EH (cell line): ENCODE measurements around the gene TMEM106B.
"Not testable (repeated sequence)": the region's sequence is repeated elsewhere in the genome, so short reads cannot be mapped to it uniquely, and the experiment has no call there.

ENCODE experiments used
- DNase-seq: peaks from one replicate; pipeline ENCODE4 v3.0.0-alpha.2; 2015; ENCODE audit warnings: low read depth

TMEM106B gene

GRCh38 chr7:12211054-12211710 is at the start of gene TMEM106B:
Gene TMEM106B (plus strand): TSS chr7:12211294. CDS start chr7:12214811, 3,517 bp downstream.
- peak; percentile 95 for DNase-seq

DNA sequence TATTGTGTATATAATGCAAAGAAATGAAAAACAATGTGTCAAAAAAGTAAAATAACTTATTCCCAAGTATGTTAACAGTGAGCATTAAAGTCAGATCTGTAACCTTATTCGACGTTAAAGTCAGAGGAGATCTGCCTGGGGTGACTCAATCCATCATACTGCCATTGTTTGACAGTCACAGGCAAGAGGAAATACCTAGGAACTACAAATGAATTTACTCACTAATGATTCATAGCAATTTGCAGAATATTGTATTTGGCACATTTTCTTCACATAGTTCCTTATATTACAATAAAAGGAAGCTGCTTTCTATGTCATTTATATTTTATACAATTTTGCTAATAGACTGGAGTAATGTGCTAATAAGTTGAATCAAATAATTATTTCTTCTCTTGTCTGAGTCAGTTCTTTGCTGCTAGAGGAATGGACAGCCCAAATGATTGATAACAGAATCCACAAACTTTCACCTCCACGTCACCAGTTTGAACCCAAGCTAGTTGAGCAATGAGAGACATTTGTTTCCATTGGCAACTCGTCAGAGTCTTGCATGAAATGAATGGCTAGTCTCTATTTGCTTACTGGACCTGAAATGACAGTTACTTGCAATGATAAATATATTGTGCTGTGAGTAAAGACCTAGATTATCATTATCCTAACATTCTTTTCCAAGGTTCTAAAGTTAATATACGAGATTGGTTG is 48.5 kb upstream of the TMEM106B start:
- DNase-seq = peak; percentile 41

DNA sequence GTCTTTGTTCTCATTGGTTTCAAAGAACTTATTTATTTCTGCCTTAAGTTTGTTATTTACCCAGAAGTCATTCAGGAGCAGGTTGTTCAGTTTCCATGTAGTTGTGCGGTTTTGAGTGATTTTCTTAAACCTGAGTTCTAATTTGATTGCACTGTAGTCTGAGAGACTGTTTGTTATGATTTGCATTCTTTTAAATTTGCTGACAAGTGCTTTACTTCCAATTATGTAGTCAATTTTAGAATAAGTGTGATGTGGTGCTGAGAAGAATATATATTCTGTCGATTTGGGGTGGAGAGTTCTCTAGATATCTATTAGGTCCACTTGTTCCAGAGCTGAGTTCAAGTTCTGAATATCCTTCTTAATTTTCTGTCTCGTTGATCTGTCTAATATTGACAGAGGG is 43.0 kb upstream of the TMEM106B start:
- DNase-seq = not testable (repeated sequence)

GRCh38 chr7:12169981-12170820 is 40.9 kb upstream of the TMEM106B start:
- DNase-seq = not testable (repeated sequence)

- no peak for DNase-seq
Measured at GRCh38 chr7:12173671-12174070, 37.4 kb upstream of the TMEM106B start.

- no peak for DNase-seq
Measured at GRCh38 chr7:12174931-12175330, 36.2 kb upstream of the TMEM106B start.

DNA sequence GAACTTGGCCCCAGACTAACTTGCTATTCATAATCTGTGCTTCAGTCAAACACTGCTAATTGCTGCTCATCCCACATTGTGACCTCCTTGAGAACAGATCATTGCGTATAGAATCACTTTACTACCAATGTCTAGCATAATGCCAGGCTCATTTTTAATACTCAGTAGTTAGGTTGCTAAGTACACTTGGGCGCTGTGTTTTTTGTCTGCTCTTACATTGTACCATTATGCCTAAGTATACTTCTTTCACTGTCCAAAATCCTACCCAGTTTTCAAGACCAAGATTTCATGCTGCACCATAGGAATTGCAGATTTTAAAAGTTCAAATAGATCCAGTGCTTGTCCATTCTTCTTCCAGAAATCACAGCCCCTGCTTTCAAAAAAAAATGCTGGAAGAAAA is 32.8 kb upstream of the TMEM106B start:
- no peak for DNase-seq

GRCh38 chr7:12194426-12194825 is 16.7 kb upstream of the TMEM106B start:
- no peak for DNase-seq

DNA sequence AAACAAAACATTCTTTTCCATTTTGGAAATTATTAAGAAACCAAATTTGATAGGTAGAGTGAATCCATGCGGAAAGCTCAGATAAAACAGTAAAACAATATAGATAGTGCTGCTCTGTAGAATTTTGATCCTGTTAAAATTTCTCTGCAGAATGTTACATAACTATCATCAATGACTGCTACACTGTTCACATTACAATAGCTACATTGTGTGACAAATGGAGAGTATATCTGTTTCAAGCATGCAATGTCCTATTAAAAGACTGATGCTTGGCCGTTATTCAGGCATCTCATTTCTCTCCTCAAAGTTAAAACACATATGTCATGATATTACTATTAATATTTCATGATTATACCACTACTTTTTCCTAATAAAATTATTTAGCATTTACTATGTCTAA is 14.7 kb upstream of the TMEM106B start:
- no peak for DNase-seq

DNA sequence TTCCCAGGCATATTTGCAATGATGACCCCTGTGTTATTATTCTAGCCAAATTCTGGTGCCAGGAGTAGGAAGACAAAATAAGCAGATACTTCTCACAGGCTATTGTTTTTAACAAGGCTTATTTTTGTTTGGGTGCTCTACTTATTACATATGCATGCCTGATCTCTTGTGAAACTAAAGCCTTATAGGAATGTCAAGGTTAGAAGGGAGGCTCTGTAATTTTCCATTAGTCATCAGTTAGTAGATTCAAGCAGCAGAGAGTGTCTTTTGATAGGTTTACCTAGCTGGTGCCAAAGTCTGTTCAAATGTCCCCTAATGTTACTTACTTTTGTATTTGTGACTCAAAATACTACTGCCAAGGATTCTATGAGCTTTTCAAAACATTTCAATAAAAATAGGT is 11.7 kb upstream of the TMEM106B start:
- DNase-seq = no peak

GRCh38 chr7:12207046-12207445 is 4.0 kb upstream of the TMEM106B start:
- DNase-seq = no peak

GRCh38 chr7:12209221-12209620 is 1.9 kb upstream of the TMEM106B start:
- no peak for DNase-seq

DNA sequence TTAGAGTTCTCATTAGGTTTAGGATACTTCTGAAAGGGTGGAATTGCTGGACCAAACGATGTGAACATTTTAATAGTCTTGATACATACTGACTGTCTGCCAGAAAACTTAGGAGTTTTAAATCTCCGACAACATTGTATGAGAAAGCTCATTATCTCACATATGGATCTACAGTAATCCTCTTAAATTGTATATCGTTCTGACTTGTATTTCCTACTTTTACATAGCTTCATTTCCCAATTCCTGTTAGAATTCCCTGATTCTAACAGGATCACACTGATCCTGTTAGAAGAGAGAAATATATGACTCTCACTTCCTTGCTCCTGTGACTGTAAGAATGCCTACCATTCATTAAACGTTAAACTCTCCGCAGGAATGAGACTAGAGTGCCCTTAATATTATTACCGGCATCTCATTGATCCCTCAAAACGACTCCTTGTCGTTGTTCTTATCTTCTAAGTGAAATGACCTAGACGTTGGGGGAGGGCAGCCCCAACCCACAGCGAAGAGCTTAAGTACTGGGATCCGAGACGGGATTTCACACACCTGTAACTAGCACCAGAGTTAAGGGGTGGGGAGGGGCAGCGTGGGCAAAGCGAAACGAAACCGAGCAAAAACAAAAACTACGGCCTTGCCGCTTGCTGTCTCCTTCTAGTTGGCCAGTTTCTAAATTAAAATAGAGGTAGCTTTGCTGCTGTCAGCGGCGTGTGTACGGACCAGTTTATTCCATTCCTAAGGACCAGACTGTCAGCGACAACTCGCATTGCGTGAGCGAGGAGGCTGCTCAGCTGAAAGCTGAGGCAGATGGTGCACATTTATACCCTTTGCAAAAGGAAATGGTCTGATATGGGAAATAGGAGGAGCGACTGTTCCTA is 678 bp upstream of the TMEM106B start:
- peak; percentile 20 for DNase-seq

DNA sequence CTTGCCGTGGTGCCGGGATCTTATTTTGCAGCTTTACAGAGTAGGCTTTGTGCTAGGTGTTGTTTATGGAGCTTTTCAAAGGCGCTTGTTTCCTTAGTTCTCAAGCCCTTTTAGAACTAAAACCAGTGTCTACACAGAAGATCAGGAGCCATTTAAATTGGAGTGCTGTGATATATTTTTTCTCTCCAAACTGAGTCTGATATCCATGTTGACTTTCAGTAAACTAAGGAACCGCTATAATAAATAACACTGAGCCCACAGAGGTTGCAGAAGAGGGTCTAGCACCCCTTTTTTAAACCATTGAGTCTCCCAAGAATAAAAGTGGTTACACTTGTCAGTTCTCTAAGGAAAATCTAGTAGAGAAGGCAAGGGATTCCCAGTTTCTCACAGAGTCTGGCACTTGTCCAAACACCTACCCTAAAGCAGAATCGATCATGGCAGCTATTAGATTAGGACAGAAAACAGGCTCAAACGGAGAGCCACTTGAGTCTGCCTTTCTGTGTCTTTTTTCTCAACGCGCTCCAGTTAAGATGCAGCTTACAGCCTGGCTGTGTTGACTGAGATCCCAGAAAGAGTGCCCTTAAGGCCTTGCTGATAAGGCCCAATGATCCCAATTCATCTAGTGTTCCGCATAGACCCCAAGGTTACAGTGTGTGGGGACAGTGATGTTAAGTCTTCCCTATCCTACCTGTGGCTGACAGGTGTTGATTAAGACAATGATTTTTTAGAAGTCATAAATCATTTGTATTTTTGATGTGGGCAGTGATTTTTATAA is 804 bp downstream of the TMEM106B start:
- DNase-seq = peak; percentile 11

- DNase-seq = no peak
Measured at GRCh38 chr7:12217311-12217710, 6.2 kb downstream of the TMEM106B start.

DNA sequence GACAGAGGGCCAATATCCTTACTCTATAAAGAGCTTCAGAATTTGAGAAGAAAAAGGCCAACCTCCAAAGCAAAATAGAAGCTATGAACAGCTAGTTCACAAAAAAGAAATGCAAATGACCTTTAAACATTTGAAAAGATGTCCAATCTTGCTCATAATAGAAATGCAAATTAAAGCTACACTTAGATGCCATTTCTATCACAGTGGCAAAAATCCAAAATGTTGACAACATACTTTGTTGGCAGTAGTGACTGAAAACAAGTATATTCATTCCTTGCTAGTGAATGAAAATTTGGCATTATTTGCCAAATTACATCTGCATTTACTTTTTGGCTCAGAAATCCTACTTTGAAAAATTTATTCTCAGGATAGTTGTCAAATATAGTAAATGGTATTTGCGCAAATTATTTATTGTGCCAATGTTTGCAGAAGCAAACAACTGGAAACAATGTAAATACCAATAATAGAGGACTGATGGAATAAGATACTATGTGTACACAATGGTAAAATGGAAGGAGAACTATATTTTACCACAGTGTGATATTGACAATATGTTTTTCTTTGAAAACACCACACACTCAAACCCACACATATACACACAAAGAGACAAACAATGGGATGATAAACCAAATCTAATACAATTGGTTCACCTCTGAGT is 9.4 kb downstream of the TMEM106B start:
- DNase-seq = no peak

GRCh38 chr7:12221414-12221813 is 10.3 kb downstream of the TMEM106B start:
- DNase-seq = no peak

- DNase-seq = no peak
Measured at GRCh38 chr7:12222889-12223579, 11.9 kb downstream of the TMEM106B start.

DNA sequence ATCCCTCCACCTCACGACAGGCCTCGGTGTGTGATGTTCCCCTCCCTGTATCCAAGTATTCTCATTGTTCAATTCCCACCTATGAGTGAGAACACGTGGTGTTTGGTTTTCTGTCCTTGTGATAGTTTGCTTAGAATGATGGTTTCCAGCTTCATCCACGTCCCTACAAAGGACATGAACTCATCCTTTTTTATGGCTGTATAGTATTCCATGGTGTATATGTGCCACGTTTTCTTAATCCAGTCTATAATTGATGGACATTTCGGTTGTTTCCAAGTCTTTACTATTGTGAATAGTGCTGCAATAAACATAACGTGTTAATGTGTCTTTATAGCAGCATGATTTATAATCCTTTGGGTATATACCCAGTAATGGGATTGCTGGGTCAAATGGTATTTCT is 13.9 kb downstream of the TMEM106B start:
- DNase-seq = not testable (repeated sequence)

DNA sequence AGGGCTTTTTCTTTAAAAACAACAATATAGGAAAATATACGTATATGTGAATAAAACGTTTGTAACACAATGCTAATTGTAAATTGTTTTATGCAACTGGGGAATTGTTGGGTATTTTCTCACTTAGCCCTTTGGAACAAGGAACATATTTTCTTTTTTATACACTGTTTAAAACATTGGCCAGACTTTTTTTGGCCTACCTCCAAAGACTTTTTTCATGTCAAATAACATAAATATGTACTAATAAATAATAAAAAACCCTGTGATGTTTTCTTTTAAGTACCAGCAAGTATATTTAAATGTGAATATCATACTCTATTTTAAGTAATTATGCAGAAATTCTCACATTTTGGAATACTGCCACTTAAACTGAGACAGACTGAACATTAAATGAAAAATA is 15.7 kb downstream of the TMEM106B start:
- DNase-seq = no peak
